ENCODE results near the gene LNPEP.

The LNPEP gene

DNA sequence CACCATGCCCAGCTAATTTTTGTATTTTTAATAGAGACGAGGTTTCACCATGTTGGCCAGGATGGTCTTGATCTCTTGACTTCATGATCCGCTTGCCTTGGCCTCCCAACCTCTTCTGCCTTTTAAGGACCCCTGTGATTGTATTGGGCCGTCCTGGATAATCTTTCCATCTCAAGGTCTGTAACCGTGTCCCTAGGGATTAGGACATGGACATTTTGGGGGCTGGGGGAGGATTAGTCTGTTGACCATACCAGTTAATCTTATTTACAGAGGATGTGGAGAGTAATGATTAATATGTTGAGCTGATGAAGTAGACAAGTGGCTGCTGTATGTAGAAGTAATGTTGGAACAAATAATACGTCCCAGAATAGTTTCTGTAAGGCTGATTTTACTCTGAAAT is 23.1 kb downstream of the LNPEP start:
- no peak for TF ChIP-seq POLR2AphosphoS5 (IDR thresholded peaks at IDR 0.05; ENCODE audit: borderline replicate concordance, low read depth, low read length)
- no peak for TF ChIP-seq FOXP2 (optimal IDR thresholded peaks at IDR 0.05; ENCODE audit: control extremely low read depth, extremely low read length, insufficient read depth)
- TF ChIP-seq EZH2 (IDR thresholded peaks at IDR 0.05): no peak
- DNase-seq (ENCODE audit: low read depth, low spot score): no peak
- Histone ChIP-seq H3K9me3 (ENCODE audit: low read depth, low read length) (no peaks in the 10 kb centered on the region), H3K27ac (no peak overlapping the region), H3K36me3 (ENCODE audit: insufficient read depth, low read length) (no peaks in the 10 kb centered on the region), H3K9ac (ENCODE audit: insufficient read length) (no peak overlapping the region), H3K4me3 (no peak overlapping the region)

DNA sequence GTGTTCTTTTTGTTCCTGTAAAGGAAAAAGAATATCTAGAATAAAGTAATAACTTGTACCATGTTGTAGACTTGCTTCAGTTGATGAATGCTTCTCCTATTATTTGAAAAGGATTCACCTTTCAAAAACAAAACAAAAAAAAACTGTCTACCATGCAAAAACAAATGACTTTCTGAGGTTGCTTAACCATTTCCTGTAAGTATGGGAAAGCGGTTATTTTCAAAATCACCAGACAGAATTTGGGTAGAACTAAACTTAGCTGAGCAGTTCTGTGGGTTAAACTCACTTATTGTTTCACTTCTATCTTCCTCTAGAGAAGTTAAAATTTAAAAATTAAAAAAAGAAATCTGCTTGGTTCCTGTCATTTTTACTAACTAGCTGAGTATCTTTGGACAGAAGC is 25.2 kb downstream of the LNPEP start:
- no peak overlapping the region for H3K9ac ChIP-seq (ENCODE audit: insufficient read length)
- H3K27ac ChIP-seq: peak overlapping the region; percentile 74
- peak overlapping the region; percentile 9; the same call in 1 of the 2 replicates for H3K4me3 ChIP-seq
- H3K36me3 ChIP-seq (ENCODE audit: insufficient read depth, low read length): no peaks in the 10 kb centered on the region
- no peak for TF ChIP-seq EZH2 (IDR thresholded peaks at IDR 0.05)
- TF ChIP-seq FOXP2 (optimal IDR thresholded peaks at IDR 0.05; ENCODE audit: control extremely low read depth, extremely low read length, insufficient read depth): no peak
- TF ChIP-seq POLR2AphosphoS5 (IDR thresholded peaks at IDR 0.05; ENCODE audit: borderline replicate concordance, low read depth, low read length): no peak
- H3K9me3 ChIP-seq (ENCODE audit: low read depth, low read length): no peaks in the 10 kb centered on the region
- no peak for DNase-seq (ENCODE audit: low read depth, low spot score)

DNA sequence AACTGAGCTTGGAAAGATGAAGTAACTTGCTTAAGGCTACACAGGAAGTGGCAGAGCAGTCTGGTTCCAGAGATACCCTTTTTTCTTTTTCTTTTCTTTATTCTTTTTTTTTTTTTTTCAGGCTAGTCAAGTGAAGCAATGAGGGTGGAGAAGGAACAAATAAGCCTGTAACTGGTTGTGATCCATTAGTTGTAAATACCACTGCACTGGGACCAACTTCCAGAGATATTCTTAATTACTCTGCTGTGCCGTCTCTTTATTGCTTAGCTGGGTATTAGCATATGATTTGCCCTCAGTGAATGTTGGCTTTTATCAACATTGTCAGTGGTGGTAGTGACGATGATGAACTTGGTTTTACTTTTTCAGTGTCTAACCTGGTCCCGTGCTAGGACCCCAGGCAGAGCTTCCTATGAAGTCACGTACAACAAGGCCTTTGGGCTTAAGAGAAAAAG is 26.7 kb downstream of the LNPEP start:
- H3K36me3 ChIP-seq (ENCODE audit: insufficient read depth, low read length): no peaks in the 10 kb centered on the region
- DNase-seq (ENCODE audit: low read depth, low spot score): no peak
- no peak for TF ChIP-seq FOXP2 (optimal IDR thresholded peaks at IDR 0.05; ENCODE audit: control extremely low read depth, extremely low read length, insufficient read depth)
- no peak for TF ChIP-seq POLR2AphosphoS5 (IDR thresholded peaks at IDR 0.05; ENCODE audit: borderline replicate concordance, low read depth, low read length)
- TF ChIP-seq EZH2 (IDR thresholded peaks at IDR 0.05): no peak
- no peaks in the 10 kb centered on the region for H3K9me3 ChIP-seq (ENCODE audit: low read depth, low read length)
- H3K27ac ChIP-seq: peak overlapping the region; percentile 93
- peak overlapping the region; percentile 65 for H3K4me3 ChIP-seq
- H3K9ac ChIP-seq (ENCODE audit: insufficient read length): peak overlapping the region; percentile 9

DNA sequence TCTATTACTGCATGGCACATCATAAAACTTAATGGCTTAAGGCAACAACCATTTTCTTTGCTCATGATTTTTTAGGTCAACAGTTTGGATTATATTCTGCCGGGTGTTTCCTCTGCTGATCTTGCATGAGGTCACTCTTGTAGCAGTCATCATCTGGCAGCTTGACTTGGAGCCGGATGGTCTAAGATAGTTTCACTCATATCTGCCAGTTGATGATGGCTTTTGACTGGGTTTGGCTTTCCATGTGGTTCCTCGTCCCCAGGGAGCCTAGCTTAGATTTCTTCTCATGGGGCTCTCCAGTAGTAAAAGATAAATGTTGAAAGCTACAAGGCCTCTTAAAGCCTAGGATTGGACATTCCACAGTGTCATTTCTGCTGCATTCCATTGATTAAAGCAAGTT is 27.4 kb downstream of the LNPEP start:
- H3K27ac ChIP-seq: peak overlapping the region; percentile 93
- H3K9me3 ChIP-seq (ENCODE audit: low read depth, low read length): no peaks in the 10 kb centered on the region
- DNase-seq (ENCODE audit: low read depth, low spot score): no peak
- H3K4me3 ChIP-seq: peak overlapping the region; percentile 65
- no peak overlapping the region for H3K9ac ChIP-seq (ENCODE audit: insufficient read length)
- no peak for TF ChIP-seq EZH2 (IDR thresholded peaks at IDR 0.05)
- TF ChIP-seq FOXP2 (optimal IDR thresholded peaks at IDR 0.05; ENCODE audit: control extremely low read depth, extremely low read length, insufficient read depth): no peak
- no peak for TF ChIP-seq POLR2AphosphoS5 (IDR thresholded peaks at IDR 0.05; ENCODE audit: borderline replicate concordance, low read depth, low read length)
- no peaks in the 10 kb centered on the region for H3K36me3 ChIP-seq (ENCODE audit: insufficient read depth, low read length)

DNA sequence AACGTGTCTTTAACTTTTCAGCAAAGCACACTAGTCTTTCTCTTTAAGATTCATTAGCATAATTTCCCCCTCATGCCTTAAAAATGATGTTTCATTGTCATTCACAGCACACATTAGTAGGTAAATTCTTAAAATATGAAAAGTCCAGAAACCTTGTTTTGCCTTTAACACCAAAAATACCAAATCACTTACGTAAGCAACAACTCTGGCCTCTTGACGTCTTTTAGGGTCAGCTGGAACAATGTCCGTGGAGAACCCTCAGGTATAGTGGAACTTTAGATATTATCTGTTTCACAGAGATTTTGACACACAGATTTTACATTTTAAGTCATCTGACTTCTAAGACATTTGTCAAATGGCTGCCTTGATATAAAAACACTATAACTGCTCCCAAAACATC is 30.9 kb downstream of the LNPEP start:
- DNase-seq (ENCODE audit: low read depth, low spot score): no peak
- TF ChIP-seq POLR2AphosphoS5 (IDR thresholded peaks at IDR 0.05; ENCODE audit: borderline replicate concordance, low read depth, low read length) (no peak), FOXP2 (optimal IDR thresholded peaks at IDR 0.05; ENCODE audit: control extremely low read depth, extremely low read length, insufficient read depth) (no peak)
- Histone ChIP-seq H3K36me3 (ENCODE audit: insufficient read depth, low read length) (no peaks in the 10 kb centered on the region), H3K27ac (no peak overlapping the region), H3K9ac (ENCODE audit: insufficient read length) (no peak overlapping the region), H3K9me3 (ENCODE audit: low read depth, low read length) (no peaks in the 10 kb centered on the region), H3K4me3 (no peak overlapping the region)

DNA sequence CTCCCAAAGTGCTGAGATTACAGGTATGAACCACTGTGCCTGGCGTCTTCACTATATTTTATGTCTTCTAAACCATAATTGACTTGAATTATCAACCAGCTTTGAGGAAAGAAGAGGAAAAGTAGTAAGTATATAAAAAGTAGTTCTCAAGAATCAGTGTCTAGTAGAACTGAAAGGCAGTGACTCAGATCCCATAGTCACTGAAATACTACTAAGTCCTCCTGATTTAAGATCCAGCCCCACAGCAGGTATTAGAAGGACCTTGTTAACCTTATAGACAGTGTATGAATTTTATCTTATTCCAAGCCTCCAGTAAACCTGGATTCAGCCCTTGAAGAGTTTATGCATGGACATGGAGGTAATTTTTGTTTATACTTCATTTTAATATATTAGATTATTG is 31.5 kb downstream of the LNPEP start:
- Histone ChIP-seq H3K4me3 (no peak overlapping the region), H3K9me3 (ENCODE audit: low read depth, low read length) (no peaks in the 10 kb centered on the region), H3K9ac (ENCODE audit: insufficient read length) (no peak overlapping the region), H3K27ac (peak overlapping the region; percentile 80; the same call in 1 of the 2 replicates), H3K36me3 (ENCODE audit: insufficient read depth, low read length) (no peaks in the 10 kb centered on the region)
- TF ChIP-seq FOXP2 (optimal IDR thresholded peaks at IDR 0.05; ENCODE audit: control extremely low read depth, extremely low read length, insufficient read depth): no peak
- no peak for TF ChIP-seq POLR2AphosphoS5 (IDR thresholded peaks at IDR 0.05; ENCODE audit: borderline replicate concordance, low read depth, low read length)
- TF ChIP-seq EZH2 (IDR thresholded peaks at IDR 0.05): no peak
- DNase-seq (ENCODE audit: low read depth, low spot score): no peak

DNA sequence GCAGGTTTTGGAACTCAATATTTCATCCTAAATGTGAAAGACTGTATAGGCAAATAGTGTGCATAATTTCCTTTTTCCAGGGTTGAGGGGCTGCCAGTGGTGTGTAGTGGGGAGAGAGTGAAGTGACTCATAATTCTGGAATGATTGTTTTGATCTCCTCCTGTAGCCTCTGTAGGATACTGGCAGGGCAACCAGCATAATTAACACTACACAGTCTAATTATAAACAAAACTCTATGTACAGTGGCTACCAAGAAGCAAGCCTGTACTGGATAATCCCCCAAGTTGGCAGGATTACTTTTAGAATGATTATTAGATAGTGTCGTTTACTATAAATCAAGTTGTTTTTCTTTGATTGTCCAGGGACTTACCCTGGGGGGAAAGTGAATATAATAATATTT is 32.2 kb downstream of the LNPEP start:
- Histone ChIP-seq H3K9ac (ENCODE audit: insufficient read length) (peak overlapping the region; percentile 51), H3K9me3 (ENCODE audit: low read depth, low read length) (no peaks in the 10 kb centered on the region), H3K27ac (peak overlapping the region; percentile 80), H3K4me3 (peak overlapping the region; percentile 13; the same call in 1 of the 2 replicates), H3K36me3 (ENCODE audit: insufficient read depth, low read length) (no peaks in the 10 kb centered on the region)
- TF ChIP-seq EZH2 (IDR thresholded peaks at IDR 0.05): no peak
- no peak for TF ChIP-seq FOXP2 (optimal IDR thresholded peaks at IDR 0.05; ENCODE audit: control extremely low read depth, extremely low read length, insufficient read depth)
- no peak for TF ChIP-seq POLR2AphosphoS5 (IDR thresholded peaks at IDR 0.05; ENCODE audit: borderline replicate concordance, low read depth, low read length)
- no peak for DNase-seq (ENCODE audit: low read depth, low spot score)

DNA sequence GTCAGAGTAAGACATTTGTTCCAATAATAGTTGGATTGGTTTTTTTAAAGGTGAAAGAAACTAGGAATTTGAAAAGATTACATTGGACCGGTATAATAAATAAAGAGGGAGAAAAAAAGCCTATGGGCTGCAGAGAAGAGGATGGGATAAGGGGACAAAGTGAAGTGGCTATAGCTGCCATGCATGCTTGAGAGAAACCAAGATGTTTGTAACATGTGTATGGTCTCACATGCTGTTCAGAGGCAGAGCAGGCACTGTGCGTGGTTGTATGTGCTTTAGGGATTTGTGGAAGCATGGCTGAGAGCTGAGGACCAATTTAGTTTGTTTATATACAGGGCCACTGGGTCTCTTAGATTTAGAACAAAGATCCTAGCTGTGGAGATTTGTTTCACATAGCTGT is 32.7 kb downstream of the LNPEP start:
- DNase-seq (ENCODE audit: low read depth, low spot score): no peak
- H3K36me3 ChIP-seq (ENCODE audit: insufficient read depth, low read length): no peaks in the 10 kb centered on the region
- H3K4me3 ChIP-seq: peak overlapping the region; percentile 42
- peak overlapping the region; percentile 80 for H3K27ac ChIP-seq
- H3K9me3 ChIP-seq (ENCODE audit: low read depth, low read length): no peaks in the 10 kb centered on the region
- H3K9ac ChIP-seq (ENCODE audit: insufficient read length): peak overlapping the region; percentile 51
- no peak for TF ChIP-seq POLR2AphosphoS5 (IDR thresholded peaks at IDR 0.05; ENCODE audit: borderline replicate concordance, low read depth, low read length)
- no peak for TF ChIP-seq FOXP2 (optimal IDR thresholded peaks at IDR 0.05; ENCODE audit: control extremely low read depth, extremely low read length, insufficient read depth)
- TF ChIP-seq EZH2 (IDR thresholded peaks at IDR 0.05): no peak

DNA sequence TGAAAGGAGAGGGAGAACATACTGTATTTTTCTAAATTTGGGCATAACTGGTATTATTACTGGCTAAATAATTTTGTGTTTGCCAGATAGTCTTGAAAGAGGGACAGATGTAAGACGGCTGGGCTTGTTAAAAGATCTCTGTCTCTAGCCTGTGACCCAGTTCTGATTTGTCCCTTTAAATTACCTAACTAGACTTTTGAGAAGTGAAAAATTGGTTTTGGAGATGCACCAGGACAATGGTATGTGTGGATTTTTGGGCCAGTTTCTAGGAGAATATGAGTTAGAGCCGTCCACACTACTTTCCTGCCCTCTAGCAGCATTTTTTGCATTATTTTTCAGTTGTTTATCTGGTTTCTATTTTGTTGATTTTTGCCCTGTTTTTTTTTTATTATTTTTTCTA is 33.5 kb downstream of the LNPEP start:
- Histone ChIP-seq H3K36me3 (ENCODE audit: insufficient read depth, low read length) (no peaks in the 10 kb centered on the region), H3K9me3 (ENCODE audit: low read depth, low read length) (no peaks in the 10 kb centered on the region), H3K9ac (ENCODE audit: insufficient read length) (peak overlapping the region; percentile 51), H3K27ac (peak overlapping the region; percentile 80), H3K4me3 (peak overlapping the region; percentile 42)
- DNase-seq (ENCODE audit: low read depth, low spot score): no peak
- TF ChIP-seq EZH2 (IDR thresholded peaks at IDR 0.05) (no peak), FOXP2 (optimal IDR thresholded peaks at IDR 0.05; ENCODE audit: control extremely low read depth, extremely low read length, insufficient read depth) (no peak), POLR2AphosphoS5 (IDR thresholded peaks at IDR 0.05; ENCODE audit: borderline replicate concordance, low read depth, low read length) (no peak)

Measured in SK-N-MC (cell line).